ENCODE results near the gene ANXA6. TPM values are rescaled to one million over a fixed set of nuclear protein-coding genes. Genes with fewer than 3 reads are reported as not detected.

Gene ANXA6
- total RNA-seq, 2 donors from 2014 or later = 204 to 235 TPM

DNA sequence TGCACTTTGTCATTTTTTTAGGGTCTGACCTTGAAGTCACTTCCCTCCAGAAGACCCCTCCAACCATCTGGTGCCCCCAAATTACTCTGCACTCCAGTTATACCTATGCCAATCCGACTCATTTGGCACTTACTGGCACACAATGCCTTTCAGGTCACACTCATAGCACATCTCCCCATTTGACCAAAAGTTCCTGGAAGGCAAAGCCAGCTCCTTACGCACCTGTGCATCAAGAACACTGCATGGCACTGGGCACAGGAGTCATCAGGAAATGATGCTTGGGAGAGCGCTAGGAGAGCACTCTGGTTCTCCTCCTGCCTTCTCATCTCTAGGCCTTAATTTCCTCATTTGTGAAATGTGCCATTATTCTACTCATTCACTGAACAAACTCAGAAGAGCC lies 79.6 kb downstream of the ANXA6 start:
- TF ChIP-seq, protein P1, sequence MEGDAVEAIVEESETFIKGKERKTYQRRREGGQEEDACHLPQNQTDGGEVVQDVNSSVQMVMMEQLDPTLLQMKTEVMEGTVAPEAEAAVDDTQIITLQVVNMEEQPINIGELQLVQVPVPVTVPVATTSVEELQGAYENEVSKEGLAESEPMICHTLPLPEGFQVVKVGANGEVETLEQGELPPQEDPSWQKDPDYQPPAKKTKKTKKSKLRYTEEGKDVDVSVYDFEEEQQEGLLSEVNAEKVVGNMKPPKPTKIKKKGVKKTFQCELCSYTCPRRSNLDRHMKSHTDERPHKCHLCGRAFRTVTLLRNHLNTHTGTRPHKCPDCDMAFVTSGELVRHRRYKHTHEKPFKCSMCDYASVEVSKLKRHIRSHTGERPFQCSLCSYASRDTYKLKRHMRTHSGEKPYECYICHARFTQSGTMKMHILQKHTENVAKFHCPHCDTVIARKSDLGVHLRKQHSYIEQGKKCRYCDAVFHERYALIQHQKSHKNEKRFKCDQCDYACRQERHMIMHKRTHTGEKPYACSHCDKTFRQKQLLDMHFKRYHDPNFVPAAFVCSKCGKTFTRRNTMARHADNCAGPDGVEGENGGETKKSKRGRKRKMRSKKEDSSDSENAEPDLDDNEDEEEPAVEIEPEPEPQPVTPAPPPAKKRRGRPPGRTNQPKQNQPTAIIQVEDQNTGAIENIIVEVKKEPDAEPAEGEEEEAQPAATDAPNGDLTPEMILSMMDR (conservative IDR thresholded peaks at IDR 0.05) = no peak
- 97 to 100% methylated on average over 3 of the region's 3 CpGs for WGBS, 2 experiments (ENCODE audit: insufficient coverage in 1 of 2, insufficient read length in 1 of 2)
- DNase-seq = no peak

GRCh38 chr5:151077419-151077818 lies 80.2 kb downstream of the ANXA6 start:
- H3K9me3 Mint-ChIP-seq = no peaks in the 10 kb centered on the region
- no peaks in the 10 kb centered on the region for H3K27me3 Mint-ChIP-seq (ENCODE audit: insufficient read depth)
- Histone ChIP-seq H3K4me3 (ENCODE audit: low read length) (no peak overlapping the region), H3K9me3 (ENCODE audit: control insufficient read depth, low read length) (no peaks in the 10 kb centered on the region), H3K9ac (ENCODE audit: extremely low read depth, low read length, poor library complexity, severe bottlenecking) (no peak overlapping the region), H3K27ac (ENCODE audit: low read depth, low read length) (no peak overlapping the region), H3K36me3 (ENCODE audit: control insufficient read depth, insufficient read depth, low read length) (peaks cover 6% of the 10 kb centered on the region), H3K4me1 (ENCODE audit: control insufficient read depth, insufficient read depth, low read length) (peaks cover 8% of the 10 kb centered on the region), H3K27me3 (ENCODE audit: control insufficient read depth, insufficient read depth, low read length, poor library complexity, severe bottlenecking) (no peaks in the 10 kb centered on the region)
- no peak overlapping the region for H3K27ac Mint-ChIP-seq
- H3K4me3 Mint-ChIP-seq = no peak overlapping the region
- TF ChIP-seq, protein P1 (conservative IDR thresholded peaks at IDR 0.05) = no peak
- no peak for DNase-seq
- 94 to 100% methylated on average over 6 to 9 of the region's 9 CpGs for WGBS, 2 experiments (ENCODE audit: insufficient coverage in 1 of 2, insufficient read length in 1 of 2)
- peaks cover 15% of the 10 kb centered on the region for H3K4me1 Mint-ChIP-seq
- peaks cover 2% of the 10 kb centered on the region for H3K36me3 Mint-ChIP-seq (ENCODE audit: low read depth)

More for the DNA sequence above, 79.6 kb downstream of the ANXA6 start:
- Mint-ChIP-seq H3K4me1 (peaks cover 15% of the 10 kb centered on the region), H3K27me3 (ENCODE audit: insufficient read depth) (no peaks in the 10 kb centered on the region), H3K27ac (no peak overlapping the region), H3K4me3 (no peak overlapping the region), H3K9me3 (no peaks in the 10 kb centered on the region), H3K36me3 (ENCODE audit: low read depth) (peaks cover 2% of the 10 kb centered on the region)
- no peak overlapping the region for H3K4me3 ChIP-seq (ENCODE audit: low read length)
- H3K9ac ChIP-seq (ENCODE audit: extremely low read depth, low read length, poor library complexity, severe bottlenecking) = no peak overlapping the region
- no peak overlapping the region for H3K27ac ChIP-seq (ENCODE audit: low read depth, low read length)
- H3K27me3 ChIP-seq (ENCODE audit: control insufficient read depth, insufficient read depth, low read length, poor library complexity, severe bottlenecking) = no peaks in the 10 kb centered on the region
- H3K9me3 ChIP-seq (ENCODE audit: control insufficient read depth, low read length) = no peaks in the 10 kb centered on the region
- H3K4me1 ChIP-seq (ENCODE audit: control insufficient read depth, insufficient read depth, low read length) = peaks cover 8% of the 10 kb centered on the region
- peaks cover 6% of the 10 kb centered on the region for H3K36me3 ChIP-seq (ENCODE audit: control insufficient read depth, insufficient read depth, low read length)

- Histone ChIP-seq H3K9ac (ENCODE audit: extremely low read depth, low read length, poor library complexity, severe bottlenecking) (no peak overlapping the region), H3K9me3 (ENCODE audit: control insufficient read depth, low read length) (no peaks in the 10 kb centered on the region), H3K4me3 (ENCODE audit: low read length) (no peak overlapping the region), H3K27me3 (ENCODE audit: control insufficient read depth, insufficient read depth, low read length, poor library complexity, severe bottlenecking) (no peaks in the 10 kb centered on the region), H3K4me1 (ENCODE audit: control insufficient read depth, insufficient read depth, low read length) (peaks cover 5% of the 10 kb centered on the region), H3K36me3 (ENCODE audit: control insufficient read depth, insufficient read depth, low read length) (peaks cover 6% of the 10 kb centered on the region), H3K27ac (ENCODE audit: low read depth, low read length) (no peak overlapping the region)
- DNase-seq = no peak
- TF ChIP-seq, protein P1 (conservative IDR thresholded peaks at IDR 0.05) = no peak
- no peaks in the 10 kb centered on the region for H3K9me3 Mint-ChIP-seq
- H3K4me3 Mint-ChIP-seq = no peak overlapping the region
- H3K27ac Mint-ChIP-seq = no peak overlapping the region
- H3K4me1 Mint-ChIP-seq = peaks cover 9% of the 10 kb centered on the region
- WGBS, 2 experiments (ENCODE audit: insufficient coverage in 1 of 2, insufficient read length in 1 of 2) = 88 to 95% methylated on average over 6 of the region's 6 CpGs
- H3K36me3 Mint-ChIP-seq (ENCODE audit: low read depth) = peaks cover 2% of the 10 kb centered on the region
- no peaks in the 10 kb centered on the region for H3K27me3 Mint-ChIP-seq (ENCODE audit: insufficient read depth)
These were observed 81.0 kb downstream of the ANXA6 start for GRCh38 chr5:151076616-151077015.

All from endodermal cell (in vitro differentiated cells).